ENCODE results near the gene GCSAM.

DNA sequence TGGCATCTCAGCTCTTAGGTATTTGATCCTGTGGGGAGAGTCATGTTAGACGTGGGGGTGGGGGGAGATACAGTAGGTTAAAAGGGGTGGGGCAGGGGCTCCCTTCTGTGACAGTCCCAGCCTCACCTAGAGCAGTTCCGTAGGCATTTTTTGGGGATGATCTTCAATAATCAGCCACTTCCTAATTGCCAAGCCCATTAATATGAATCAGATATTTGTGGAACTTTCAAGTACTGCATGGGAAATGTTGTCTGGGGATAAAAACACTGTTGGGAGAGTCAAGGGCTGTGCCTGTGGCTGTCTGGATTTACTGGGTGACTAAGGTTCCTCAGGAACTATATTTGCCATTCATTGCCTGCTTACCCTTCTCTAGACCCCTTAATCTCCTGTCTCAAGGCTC is 37.3 kb downstream of the GCSAM start:
- TF ChIP-seq SMC3 (IDR thresholded peaks at IDR 0.05; ENCODE audit: low read depth, low read length) (no peak), EP300 (IDR thresholded peaks at IDR 0.05; ENCODE audit: borderline replicate concordance in 1 of 2, low read depth in 1 of 2, low read length in 1 of 2) (no peak), TEAD4 (IDR thresholded peaks at IDR 0.05; ENCODE audit: borderline replicate concordance, insufficient read depth) (no peak), TCF12 (IDR thresholded peaks at IDR 0.05) (no peak), RAD21 (IDR thresholded peaks at IDR 0.05; ENCODE audit: low read length) (no peak), YY1 (IDR thresholded peaks at IDR 0.05; ENCODE audit: low read depth) (no peak), RXRA (IDR thresholded peaks at IDR 0.05; ENCODE audit: borderline replicate concordance, low read depth) (no peak), NRF1 (IDR thresholded peaks at IDR 0.05; ENCODE audit: low read depth, low read length) (no peak), EZH2phosphoT487 (IDR thresholded peaks at IDR 0.05; ENCODE audit: borderline replicate concordance, low read depth) (no peak)
- TF ChIP-seq, protein P1, sequence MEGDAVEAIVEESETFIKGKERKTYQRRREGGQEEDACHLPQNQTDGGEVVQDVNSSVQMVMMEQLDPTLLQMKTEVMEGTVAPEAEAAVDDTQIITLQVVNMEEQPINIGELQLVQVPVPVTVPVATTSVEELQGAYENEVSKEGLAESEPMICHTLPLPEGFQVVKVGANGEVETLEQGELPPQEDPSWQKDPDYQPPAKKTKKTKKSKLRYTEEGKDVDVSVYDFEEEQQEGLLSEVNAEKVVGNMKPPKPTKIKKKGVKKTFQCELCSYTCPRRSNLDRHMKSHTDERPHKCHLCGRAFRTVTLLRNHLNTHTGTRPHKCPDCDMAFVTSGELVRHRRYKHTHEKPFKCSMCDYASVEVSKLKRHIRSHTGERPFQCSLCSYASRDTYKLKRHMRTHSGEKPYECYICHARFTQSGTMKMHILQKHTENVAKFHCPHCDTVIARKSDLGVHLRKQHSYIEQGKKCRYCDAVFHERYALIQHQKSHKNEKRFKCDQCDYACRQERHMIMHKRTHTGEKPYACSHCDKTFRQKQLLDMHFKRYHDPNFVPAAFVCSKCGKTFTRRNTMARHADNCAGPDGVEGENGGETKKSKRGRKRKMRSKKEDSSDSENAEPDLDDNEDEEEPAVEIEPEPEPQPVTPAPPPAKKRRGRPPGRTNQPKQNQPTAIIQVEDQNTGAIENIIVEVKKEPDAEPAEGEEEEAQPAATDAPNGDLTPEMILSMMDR (IDR thresholded peaks at IDR 0.05): no peak
- TF ChIP-seq, protein P2, sequence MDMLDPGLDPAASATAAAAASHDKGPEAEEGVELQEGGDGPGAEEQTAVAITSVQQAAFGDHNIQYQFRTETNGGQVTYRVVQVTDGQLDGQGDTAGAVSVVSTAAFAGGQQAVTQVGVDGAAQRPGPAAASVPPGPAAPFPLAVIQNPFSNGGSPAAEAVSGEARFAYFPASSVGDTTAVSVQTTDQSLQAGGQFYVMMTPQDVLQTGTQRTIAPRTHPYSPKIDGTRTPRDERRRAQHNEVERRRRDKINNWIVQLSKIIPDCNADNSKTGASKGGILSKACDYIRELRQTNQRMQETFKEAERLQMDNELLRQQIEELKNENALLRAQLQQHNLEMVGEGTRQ (IDR thresholded peaks at IDR 0.05; ENCODE audit: borderline replicate concordance, low read depth, low read length): no peak
- TF ChIP-seq, protein P3, sequence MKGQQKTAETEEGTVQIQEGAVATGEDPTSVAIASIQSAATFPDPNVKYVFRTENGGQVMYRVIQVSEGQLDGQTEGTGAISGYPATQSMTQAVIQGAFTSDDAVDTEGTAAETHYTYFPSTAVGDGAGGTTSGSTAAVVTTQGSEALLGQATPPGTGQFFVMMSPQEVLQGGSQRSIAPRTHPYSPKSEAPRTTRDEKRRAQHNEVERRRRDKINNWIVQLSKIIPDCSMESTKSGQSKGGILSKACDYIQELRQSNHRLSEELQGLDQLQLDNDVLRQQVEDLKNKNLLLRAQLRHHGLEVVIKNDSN (IDR thresholded peaks at IDR 0.05; ENCODE audit: borderline replicate concordance, low read depth): no peak
- TF ChIP-seq, protein P4, sequence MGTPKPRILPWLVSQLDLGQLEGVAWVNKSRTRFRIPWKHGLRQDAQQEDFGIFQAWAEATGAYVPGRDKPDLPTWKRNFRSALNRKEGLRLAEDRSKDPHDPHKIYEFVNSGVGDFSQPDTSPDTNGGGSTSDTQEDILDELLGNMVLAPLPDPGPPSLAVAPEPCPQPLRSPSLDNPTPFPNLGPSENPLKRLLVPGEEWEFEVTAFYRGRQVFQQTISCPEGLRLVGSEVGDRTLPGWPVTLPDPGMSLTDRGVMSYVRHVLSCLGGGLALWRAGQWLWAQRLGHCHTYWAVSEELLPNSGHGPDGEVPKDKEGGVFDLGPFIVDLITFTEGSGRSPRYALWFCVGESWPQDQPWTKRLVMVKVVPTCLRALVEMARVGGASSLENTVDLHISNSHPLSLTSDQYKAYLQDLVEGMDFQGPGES (IDR thresholded peaks at IDR 0.05; ENCODE audit: low read depth, low read length): no peak

Data from SK-N-SH (cell line).